CD4-positive, CD25-positive, alpha-beta regulatory T cell (primary cell): ENCODE results near the gene CCDC43. TPM values are rescaled to one million over a fixed set of nuclear protein-coding genes. Genes with fewer than 3 reads are reported as not detected.
"Not testable (repeated sequence)": the region's sequence is repeated elsewhere in the genome, so short reads cannot be mapped to it uniquely, and the experiment has no call there.

Source experiments
- ATAC-seq, 2 donors: fragments of 150-1000 bp; cut with Tn5 transposase; one replicate each; pipeline ENCODE4 v1.10.0; 2021; ENCODE audit warnings: low read depth in 2 of 2, moderate number of reproducible peaks in 2 of 2, moderate library complexity in 1 of 2
- DNase-seq, 3 donors: peaks; one replicate each; pipeline versions ENCODE4 v3.0.0 to v3.0.0-alpha.2; 2012 to 2022; ENCODE audit warnings: mixed read lengths in 1 of 3
- H3K27ac ChIP-seq: one replicate; pipeline ENCODE4 v1.7.0; 2013; ENCODE audit warnings: mild to moderate bottlenecking, low read length; ENCODE audit not compliant: insufficient read depth, poor library complexity, severe bottlenecking
- H3K27me3 ChIP-seq: one replicate; pipeline ENCODE4 v1.7.0; 2013; ENCODE audit warnings: low read length; ENCODE audit not compliant: control insufficient read depth, insufficient read depth
- H3K36me3 ChIP-seq: one replicate; pipeline ENCODE4 v1.7.0; 2013; ENCODE audit warnings: mild to moderate bottlenecking, low read length, moderate library complexity; ENCODE audit not compliant: control insufficient read depth, insufficient read depth
- H3K4me1 ChIP-seq: 2 replicates; pipeline ENCODE4 v1.7.0; 2013; ENCODE audit warnings: mild to moderate bottlenecking, low read length; ENCODE audit not compliant: insufficient read depth, control insufficient read depth, poor library complexity, severe bottlenecking
- H3K4me3 ChIP-seq: one replicate; pipeline ENCODE4 v1.7.0; 2013; ENCODE audit warnings: low read depth, mild to moderate bottlenecking, low read length, moderate library complexity
- H3K9me3 ChIP-seq, 2 experiments: 1 replicate in 1 of 2; 2 replicates in 1 of 2; pipeline ENCODE4 v1.7.0; 2013; ENCODE audit warnings: low read length in 2 of 2, mild to moderate bottlenecking in 1 of 2, moderate library complexity in 1 of 2; ENCODE audit not compliant: control insufficient read depth in 2 of 2
- H3K27ac Mint-ChIP-seq, 3 donors: one replicate each; pipeline ENCODE4 v1.8.0; 2020 to 2022; ENCODE audit warnings: mild to moderate bottlenecking in 3 of 3, mixed read lengths in 3 of 3, moderate library complexity in 2 of 3
- H3K27me3 Mint-ChIP-seq: one replicate; pipeline ENCODE4 v1.8.0; 2022; ENCODE audit warnings: mild to moderate bottlenecking, mixed read lengths
- H3K36me3 Mint-ChIP-seq: one replicate; pipeline ENCODE4 v1.8.0; 2020; ENCODE audit warnings: mixed read lengths
- H3K4me1 Mint-ChIP-seq, 4 donors: one replicate each; pipeline ENCODE4 v1.8.0; 2020 to 2022; ENCODE audit warnings: mixed read lengths in 4 of 4, mild to moderate bottlenecking in 1 of 4
- H3K4me3 Mint-ChIP-seq, 4 donors: one replicate each; pipeline ENCODE4 v1.8.0; 2020 to 2022; ENCODE audit warnings: mild to moderate bottlenecking in 4 of 4, mixed read lengths in 4 of 4, moderate library complexity in 3 of 4
- H3K9me3 Mint-ChIP-seq, 7 donors: one replicate each; pipeline ENCODE4 v1.8.0; 2020 to 2022; ENCODE audit warnings: mixed read lengths in 7 of 7, mild to moderate bottlenecking in 3 of 7, moderate library complexity in 2 of 7
- polyA plus RNA-seq, 4 donors: library from polyadenylated mRNA; unstranded; fragments of 300-500 nt; fragmentation: Illumina TruSeq; gene quantifications; one replicate each; pipeline ENCODE4 v1.2.3, GENCODE V29; 2021
- total RNA-seq: library from RNA; stranded (reverse); gene quantifications from one replicate; pipeline ENCODE4 v1.2.3, GENCODE V29; 2022

CCDC43 gene
- total and polyA plus RNA-seq, 5 donors from 2014 or later, result 11.8 to 20.3 (median 14.8) TPM

DNA sequence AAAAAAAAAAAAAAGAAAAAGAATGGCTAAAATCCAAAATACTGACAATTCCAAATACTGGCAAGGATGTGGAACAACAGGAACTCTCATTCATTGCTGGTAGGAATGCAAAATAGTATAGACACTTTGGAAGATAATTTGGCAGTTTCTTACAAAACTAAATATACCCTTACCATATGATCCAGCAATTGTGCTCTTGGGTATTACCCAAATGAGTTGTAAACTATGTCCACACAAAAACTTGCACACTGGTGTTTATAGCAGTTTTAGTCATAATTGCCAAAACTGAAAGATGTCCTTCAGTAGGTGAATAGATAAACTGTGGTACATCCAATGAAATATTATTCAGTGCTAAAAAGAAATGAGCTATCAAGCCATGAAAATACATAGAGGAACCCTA, 41.8 kb downstream of the CCDC43 start:
- Histone ChIP-seq H3K27ac (no peak overlapping the region), H3K4me3 (no peak overlapping the region), H3K36me3 (no peaks in the 10 kb centered on the region), H3K4me1 (no peaks in the 10 kb centered on the region), H3K27me3 (peaks cover 5% of the 10 kb centered on the region), H3K9me3 (no peaks in the 10 kb centered on the region)
- Mint-ChIP-seq H3K27ac (no peak overlapping the region), H3K4me3 (no peak overlapping the region), H3K27me3 (peaks cover 53% of the 10 kb centered on the region), H3K9me3 (peaks cover 0 to 2% (median 0%) of the 10 kb centered on the region in 7 donors), H3K36me3 (no peaks in the 10 kb centered on the region), H3K4me1 (no peaks in the 10 kb centered on the region)
- ATAC-seq, result no peak
- DNase-seq, result no peak

DNA sequence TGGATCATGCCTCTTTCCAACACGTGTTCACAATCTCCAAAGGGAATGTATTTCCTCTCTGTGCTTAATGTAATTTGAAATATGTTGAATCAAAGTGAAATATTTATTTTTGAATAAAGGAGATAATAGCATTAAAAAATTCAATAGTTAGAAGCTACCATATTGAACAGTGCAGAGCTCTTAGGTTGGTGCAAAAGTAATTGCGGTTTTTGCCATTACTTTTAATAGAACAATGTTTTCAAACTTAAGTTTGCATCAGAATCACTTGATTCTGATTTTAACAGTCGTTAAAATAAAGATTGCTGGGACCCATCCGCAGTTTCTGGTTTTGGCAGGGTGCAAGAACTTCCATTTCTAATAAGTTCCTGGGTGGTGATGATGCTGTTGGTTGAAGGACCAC, 43.3 kb downstream of the CCDC43 start:
- peaks cover 60% of the 10 kb centered on the region for H3K27me3 Mint-ChIP-seq
- H3K4me1 Mint-ChIP-seq, result no peaks in the 10 kb centered on the region
- no peak overlapping the region for H3K27ac Mint-ChIP-seq
- H3K27me3 ChIP-seq, result peaks cover 7% of the 10 kb centered on the region
- ATAC-seq, result no peak
- no peak overlapping the region for H3K4me3 ChIP-seq
- no peaks in the 10 kb centered on the region for H3K36me3 ChIP-seq
- H3K27ac ChIP-seq, result no peak overlapping the region
- no peaks in the 10 kb centered on the region for H3K36me3 Mint-ChIP-seq
- peaks cover 0 to 2% (median 0%) of the 10 kb centered on the region in 7 donors for H3K9me3 Mint-ChIP-seq
- H3K4me1 ChIP-seq, result no peaks in the 10 kb centered on the region
- DNase-seq, result no peak
- no peaks in the 10 kb centered on the region for H3K9me3 ChIP-seq
- H3K4me3 Mint-ChIP-seq, result no peak overlapping the region

DNA sequence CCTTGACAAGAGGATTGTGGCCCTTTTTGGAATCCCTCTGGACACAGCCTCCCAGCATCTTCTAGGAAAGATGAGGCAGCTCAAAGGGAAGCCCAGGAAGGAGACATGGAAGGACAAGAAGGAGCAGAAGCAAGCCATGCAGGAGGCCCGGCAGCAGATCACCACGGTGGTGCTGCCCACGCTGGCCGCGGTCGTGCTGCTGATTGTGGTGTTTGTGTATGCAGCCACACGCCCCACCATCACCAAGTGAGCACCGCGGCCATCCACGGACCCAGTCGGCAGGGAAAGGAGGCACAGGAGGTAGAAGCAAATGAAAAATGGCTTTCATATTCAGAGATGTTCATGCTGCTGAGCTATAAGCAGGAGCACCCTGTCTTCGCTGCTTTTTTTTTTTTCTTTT, 44.2 kb downstream of the CCDC43 start:
- Histone ChIP-seq H3K27me3 (peaks cover 5% of the 10 kb centered on the region), H3K4me1 (no peaks in the 10 kb centered on the region), H3K9me3 (no peaks in the 10 kb centered on the region), H3K4me3 (no peak overlapping the region), H3K27ac (no peak overlapping the region), H3K36me3 (no peaks in the 10 kb centered on the region)
- ATAC-seq (no peak), DNase-seq (no peak)
- H3K27me3 Mint-ChIP-seq, result peaks cover 55% of the 10 kb centered on the region
- no peak overlapping the region for H3K4me3 Mint-ChIP-seq
- no peaks in the 10 kb centered on the region for H3K36me3 Mint-ChIP-seq
- H3K27ac Mint-ChIP-seq, result no peak overlapping the region
- H3K4me1 Mint-ChIP-seq, result no peaks in the 10 kb centered on the region
- peaks cover 0 to 2% (median 0%) of the 10 kb centered on the region in 7 donors for H3K9me3 Mint-ChIP-seq

DNA sequence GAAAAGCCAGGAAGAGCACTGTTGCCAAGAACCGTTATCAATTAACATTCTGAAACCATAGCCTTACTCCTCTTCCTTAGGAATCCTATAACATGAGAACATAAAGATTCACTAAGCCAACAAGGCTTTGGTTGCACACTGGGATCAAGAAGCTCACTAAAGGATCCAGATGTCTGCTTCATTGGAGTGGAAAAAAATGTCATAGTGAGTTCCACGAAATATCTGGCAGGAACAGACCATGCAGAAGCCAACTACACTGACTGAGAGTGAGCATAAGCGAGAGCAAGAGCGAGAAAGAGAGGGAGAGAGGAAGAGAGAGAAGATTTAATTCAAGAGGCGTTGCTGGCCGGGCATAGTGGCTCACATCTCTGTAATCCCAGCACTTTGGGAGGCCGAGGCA, 46.7 kb downstream of the CCDC43 start:
- H3K36me3 ChIP-seq, result no peaks in the 10 kb centered on the region
- H3K27me3 Mint-ChIP-seq, result peaks cover 45% of the 10 kb centered on the region
- ATAC-seq (no peak), DNase-seq (no peak)
- no peaks in the 10 kb centered on the region for H3K4me1 ChIP-seq
- no peaks in the 10 kb centered on the region for H3K4me1 Mint-ChIP-seq
- no peaks in the 10 kb centered on the region for H3K9me3 ChIP-seq
- H3K9me3 Mint-ChIP-seq, result peaks cover 0 to 2% (median 0%) of the 10 kb centered on the region in 7 donors
- no peak overlapping the region for H3K4me3 Mint-ChIP-seq
- H3K27ac Mint-ChIP-seq, result no peak overlapping the region
- no peak overlapping the region for H3K4me3 ChIP-seq
- H3K27ac ChIP-seq, result no peak overlapping the region
- no peaks in the 10 kb centered on the region for H3K36me3 Mint-ChIP-seq
- H3K27me3 ChIP-seq, result peaks cover 8% of the 10 kb centered on the region

DNA sequence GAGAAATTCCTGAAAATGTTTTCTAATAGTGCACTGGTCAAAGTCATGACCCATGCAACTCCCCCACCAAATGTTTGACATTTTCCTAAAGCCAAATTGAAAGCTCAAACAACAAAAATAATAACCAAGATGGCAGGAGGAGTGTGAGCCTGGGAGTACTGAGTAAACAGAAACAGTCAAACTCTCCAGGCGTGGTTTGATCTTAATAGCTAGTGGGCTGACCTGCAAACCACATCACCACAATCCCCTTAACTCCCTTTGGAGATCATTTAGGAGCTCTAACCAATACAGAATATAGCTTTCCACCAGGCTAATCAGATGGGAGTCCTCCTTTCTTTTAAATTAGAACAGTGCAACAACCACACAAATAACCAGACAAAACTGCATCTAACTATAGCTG, 52.5 kb downstream of the CCDC43 start:
- H3K36me3 Mint-ChIP-seq, result no peaks in the 10 kb centered on the region
- DNase-seq, result no peak
- Histone ChIP-seq H3K27me3 (peaks cover 6% of the 10 kb centered on the region), H3K27ac (no peak overlapping the region), H3K9me3 (no peaks in the 10 kb centered on the region), H3K36me3 (no peaks in the 10 kb centered on the region), H3K4me3 (no peak overlapping the region), H3K4me1 (no peaks in the 10 kb centered on the region)
- H3K9me3 Mint-ChIP-seq, result no peaks in the 10 kb centered on the region
- no peak overlapping the region for H3K27ac Mint-ChIP-seq
- peaks cover 36% of the 10 kb centered on the region for H3K27me3 Mint-ChIP-seq
- H3K4me1 Mint-ChIP-seq, result no peaks in the 10 kb centered on the region
- no peak for ATAC-seq
- H3K4me3 Mint-ChIP-seq, result no peak overlapping the region

DNA sequence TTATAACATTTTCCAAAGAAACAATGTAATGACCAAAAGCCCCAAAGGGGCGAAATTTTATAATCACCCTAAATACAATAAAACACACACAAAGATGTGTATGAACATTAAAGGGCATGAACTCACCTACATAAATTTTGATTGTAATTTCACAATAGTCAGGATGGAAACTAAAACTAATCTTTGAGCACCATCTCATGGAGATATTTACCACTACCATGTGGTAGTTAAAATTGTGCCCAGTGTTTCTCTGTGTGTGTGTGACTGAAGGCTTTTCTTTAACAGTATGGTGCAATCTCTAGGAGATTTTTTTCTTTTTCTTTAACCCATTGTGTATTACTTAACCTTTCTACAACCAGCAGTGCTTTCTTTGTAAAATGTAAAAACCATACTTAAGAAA, 53.0 kb downstream of the CCDC43 start:
- Mint-ChIP-seq H3K27ac (no peak overlapping the region), H3K9me3 (no peaks in the 10 kb centered on the region)
- no peak for ATAC-seq

DNA sequence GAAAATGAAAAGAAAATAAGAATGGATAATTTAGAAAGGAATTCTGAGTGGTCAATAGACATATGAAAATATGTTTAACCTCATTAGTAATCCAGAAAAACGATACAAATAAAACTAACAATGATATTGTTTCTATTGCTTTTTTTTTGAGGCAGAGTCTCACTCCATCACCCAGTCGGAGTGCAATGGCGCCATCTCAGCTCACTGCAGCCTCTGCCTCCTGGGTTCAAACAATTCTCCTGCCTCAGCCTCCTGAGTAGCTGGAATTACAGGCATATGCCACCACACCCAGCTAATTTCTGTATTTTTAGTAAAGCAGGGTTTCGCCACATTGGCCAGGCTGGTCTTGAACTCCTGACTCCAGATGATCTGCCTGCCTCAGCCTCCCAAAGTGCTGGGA, 55.2 kb downstream of the CCDC43 start:
- H3K4me3 Mint-ChIP-seq, H3K9me3 Mint-ChIP-seq, H3K36me3 ChIP-seq, H3K36me3 Mint-ChIP-seq, ATAC-seq, H3K4me3 ChIP-seq, H3K27ac Mint-ChIP-seq, H3K4me1 Mint-ChIP-seq, H3K9me3 ChIP-seq, DNase-seq, H3K27me3 ChIP-seq, H3K27ac ChIP-seq, H3K4me1 ChIP-seq: not testable (repeated sequence)
- H3K27me3 Mint-ChIP-seq, result peaks cover 37% of the 10 kb centered on the region

More for the DNA sequence above, 53.0 kb downstream of the CCDC43 start:
- Histone ChIP-seq H3K4me3 (no peak overlapping the region), H3K36me3 (no peaks in the 10 kb centered on the region), H3K4me1 (no peaks in the 10 kb centered on the region), H3K27ac (no peak overlapping the region), H3K9me3 (no peaks in the 10 kb centered on the region), H3K27me3 (peaks cover 9% of the 10 kb centered on the region)
- H3K36me3 Mint-ChIP-seq, result no peaks in the 10 kb centered on the region
- no peaks in the 10 kb centered on the region for H3K4me1 Mint-ChIP-seq
- H3K4me3 Mint-ChIP-seq, result no peak overlapping the region
- DNase-seq, result peak in 1 of 3 donors; percentile 13
- peaks cover 35% of the 10 kb centered on the region for H3K27me3 Mint-ChIP-seq

DNA sequence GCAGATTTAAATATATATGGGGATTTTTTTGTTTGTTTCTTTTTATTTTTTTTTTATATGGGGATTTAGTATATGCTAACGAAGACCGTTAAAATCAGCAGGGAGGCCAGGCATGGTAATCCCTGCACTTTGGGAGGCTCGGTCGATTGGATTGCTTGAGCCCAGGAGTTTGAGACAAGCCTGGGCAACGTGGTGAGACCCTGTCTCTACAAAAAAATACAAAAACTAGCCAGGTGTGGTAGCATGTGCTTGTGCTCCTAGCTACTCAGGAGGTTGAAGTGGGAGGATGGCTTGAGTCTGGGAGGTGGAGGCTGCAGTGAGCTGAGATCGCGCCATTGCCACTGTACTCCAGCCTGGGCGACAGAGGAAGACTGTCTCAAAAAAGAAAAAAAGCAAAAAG, 55.6 kb downstream of the CCDC43 start:
- Mint-ChIP-seq H3K4me1 (no peaks in the 10 kb centered on the region), H3K36me3 (no peaks in the 10 kb centered on the region), H3K9me3 (no peaks in the 10 kb centered on the region), H3K27ac (no peak overlapping the region), H3K4me3 (no peak overlapping the region), H3K27me3 (peaks cover 39% of the 10 kb centered on the region)
- H3K4me1 ChIP-seq, result no peaks in the 10 kb centered on the region
- H3K9me3 ChIP-seq, result no peaks in the 10 kb centered on the region
- DNase-seq (no peak), ATAC-seq (no peak)
- H3K4me3 ChIP-seq, result no peak overlapping the region
- no peaks in the 10 kb centered on the region for H3K36me3 ChIP-seq
- H3K27me3 ChIP-seq, result peaks cover 8% of the 10 kb centered on the region
- no peak overlapping the region for H3K27ac ChIP-seq
